ENCODE results near the gene SIL1.
"Not testable (repeated sequence)": the region's sequence is repeated elsewhere in the genome, so short reads cannot be mapped to it uniquely, and the experiment has no call there.

SIL1 gene

GRCh38 chr5:139105621-139106071, 92.5 kb downstream of the SIL1 start:
- no peak for DNase-seq (ENCODE audit: low read depth)

- DNase-seq (ENCODE audit: low read depth): peak; percentile 15
Observed at GRCh38 chr5:139104577-139105276, 93.4 kb downstream of the SIL1 start.

- DNase-seq (ENCODE audit: low read depth): no peak
Observed at GRCh38 chr5:139103762-139104161, 94.4 kb downstream of the SIL1 start.

GRCh38 chr5:139100825-139101224, 97.3 kb downstream of the SIL1 start:
- peak; percentile 73 for DNase-seq (ENCODE audit: low read depth)

- DNase-seq (ENCODE audit: low read depth): no peak
Observed at GRCh38 chr5:139094154-139095131, 103.7 kb downstream of the SIL1 start.

- no peak for DNase-seq (ENCODE audit: low read depth)
Observed at GRCh38 chr5:139092741-139093343, 105.3 kb downstream of the SIL1 start.

GRCh38 chr5:139091439-139092156, 106.6 kb downstream of the SIL1 start:
- no peak for DNase-seq (ENCODE audit: low read depth)

GRCh38 chr5:139090581-139090980, 107.6 kb downstream of the SIL1 start:
- DNase-seq (ENCODE audit: low read depth): no peak

GRCh38 chr5:139088024-139088423, 110.1 kb downstream of the SIL1 start:
- peak; percentile 6 for DNase-seq (ENCODE audit: low read depth)

GRCh38 chr5:139082813-139083498, 115.2 kb downstream of the SIL1 start:
- no peak for DNase-seq (ENCODE audit: low read depth)

- no peak for DNase-seq (ENCODE audit: low read depth)
Observed at GRCh38 chr5:139079991-139080610, 118.1 kb downstream of the SIL1 start.

GRCh38 chr5:139079225-139079990, 118.8 kb downstream of the SIL1 start:
- no peak for DNase-seq (ENCODE audit: low read depth)

GRCh38 chr5:139078345-139078744, 119.8 kb downstream of the SIL1 start:
- no peak for DNase-seq (ENCODE audit: low read depth)

- no peak for DNase-seq (ENCODE audit: low read depth)
Observed at GRCh38 chr5:139077899-139078298, 120.3 kb downstream of the SIL1 start.

- no peak for DNase-seq (ENCODE audit: low read depth)
Observed at GRCh38 chr5:139076111-139076510, 122.1 kb downstream of the SIL1 start.

- DNase-seq (ENCODE audit: low read depth): no peak
Observed at GRCh38 chr5:139075066-139076050, 122.8 kb downstream of the SIL1 start.

GRCh38 chr5:139073956-139074355, 124.2 kb downstream of the SIL1 start:
- DNase-seq (ENCODE audit: low read depth): not testable (repeated sequence)

GRCh38 chr5:139068494-139069151, 129.5 kb downstream of the SIL1 start:
- DNase-seq (ENCODE audit: low read depth): no peak
